Measurements from ENCODE around the gene CDYL.

The CDYL gene

DNA sequence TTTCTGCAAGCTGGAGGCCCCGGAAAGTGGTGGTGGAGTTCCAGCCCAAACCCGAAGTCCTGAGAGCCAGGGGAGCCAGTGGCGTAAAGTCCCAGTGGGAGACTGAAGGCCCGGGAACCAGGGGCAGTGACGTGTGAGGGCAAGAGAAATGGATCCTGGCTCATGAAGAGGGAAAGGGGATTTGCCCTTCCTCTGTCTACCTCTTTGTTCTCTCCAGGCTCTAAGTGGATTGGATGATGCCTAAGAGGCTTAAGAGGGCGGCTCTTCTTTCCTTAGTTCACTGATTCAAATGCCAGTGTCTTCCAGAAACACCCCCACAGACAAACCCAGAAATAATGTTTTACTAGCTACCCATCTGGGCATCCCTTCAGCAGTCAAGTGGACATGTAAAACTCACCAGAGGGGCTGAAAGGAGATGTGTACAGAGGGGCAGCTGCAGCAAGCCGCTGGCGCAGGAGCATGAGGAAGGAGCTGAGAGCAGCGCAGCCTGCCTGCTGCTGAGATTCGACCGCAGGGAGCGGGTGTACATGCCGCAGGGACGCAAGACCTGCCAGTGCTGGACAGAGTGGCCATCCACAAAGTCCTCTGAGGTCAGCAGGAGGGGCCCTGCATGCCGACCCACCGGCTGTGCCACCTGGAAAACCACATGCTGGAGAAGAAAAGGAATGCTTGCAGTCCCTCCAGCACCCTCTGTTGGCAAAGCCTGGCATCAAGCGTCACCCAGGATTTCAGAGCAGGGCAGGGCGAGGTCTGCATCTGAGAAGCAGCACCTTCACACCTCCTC lies 29.5 kb downstream of the CDYL start:
- Histone ChIP-seq H3K4me1 (ENCODE audit: insufficient read depth, low read length) (peaks cover 23% of the 10 kb centered on the region), H3K27ac (ENCODE audit: low read depth, low read length) (no peak overlapping the region), H3K4me3 (ENCODE audit: low read length) (no peak overlapping the region), H3K36me3 (ENCODE audit: insufficient read depth, low read length) (no peaks in the 10 kb centered on the region), H3K27me3 (ENCODE audit: insufficient read depth, low read length) (no peaks in the 10 kb centered on the region), H3K9ac (ENCODE audit: low read depth, low read length) (no peak overlapping the region), H3K9me3 (ENCODE audit: insufficient read depth, low read depth, low read length) (no peaks in the 10 kb centered on the region)
- WGBS = 73% methylated on average over 18 of the region's 18 CpGs

GRCh38 chr6:4806337-4806725 lies 30.1 kb downstream of the CDYL start:
- Histone ChIP-seq H3K4me1 (ENCODE audit: insufficient read depth, low read length) (peaks cover 22% of the 10 kb centered on the region), H3K27me3 (ENCODE audit: insufficient read depth, low read length) (no peaks in the 10 kb centered on the region), H3K4me3 (ENCODE audit: low read length) (no peak overlapping the region), H3K27ac (ENCODE audit: low read depth, low read length) (no peak overlapping the region), H3K36me3 (ENCODE audit: insufficient read depth, low read length) (no peaks in the 10 kb centered on the region), H3K9me3 (ENCODE audit: insufficient read depth, low read depth, low read length) (no peaks in the 10 kb centered on the region), H3K9ac (ENCODE audit: low read depth, low read length) (no peak overlapping the region)
- WGBS = 82% methylated on average over 7 of the region's 7 CpGs

DNA sequence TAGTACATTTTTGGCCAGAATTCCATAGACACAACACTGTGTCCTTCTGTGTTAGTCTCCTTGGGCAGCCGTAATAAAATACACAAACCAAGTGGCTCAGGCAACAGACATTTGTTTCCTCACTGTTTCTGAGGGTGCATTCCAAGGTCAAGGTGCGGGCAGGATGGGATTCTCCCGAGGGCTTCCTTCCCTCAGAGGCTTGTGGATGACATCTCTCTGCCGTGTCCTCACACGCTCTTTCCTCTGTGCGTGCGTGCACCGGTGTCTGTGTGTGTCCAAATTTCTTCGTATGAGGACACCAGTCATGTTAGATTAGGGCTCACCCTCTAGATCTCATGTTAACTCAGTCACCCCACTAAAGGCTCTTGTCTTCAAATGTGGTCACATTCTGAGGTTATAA lies 30.6 kb downstream of the CDYL start:
- 95% methylated on average over 9 of the region's 9 CpGs for WGBS
- Histone ChIP-seq H3K9ac (ENCODE audit: low read depth, low read length) (no peak overlapping the region), H3K9me3 (ENCODE audit: insufficient read depth, low read depth, low read length) (no peaks in the 10 kb centered on the region), H3K4me1 (ENCODE audit: insufficient read depth, low read length) (peaks cover 22% of the 10 kb centered on the region), H3K27ac (ENCODE audit: low read depth, low read length) (no peak overlapping the region), H3K4me3 (ENCODE audit: low read length) (no peak overlapping the region), H3K27me3 (ENCODE audit: insufficient read depth, low read length) (no peaks in the 10 kb centered on the region), H3K36me3 (ENCODE audit: insufficient read depth, low read length) (no peaks in the 10 kb centered on the region)

GRCh38 chr6:4808396-4808795 lies 32.2 kb downstream of the CDYL start:
- Histone ChIP-seq H3K9ac (ENCODE audit: low read depth, low read length) (no peak overlapping the region), H3K27ac (ENCODE audit: low read depth, low read length) (no peak overlapping the region), H3K4me3 (ENCODE audit: low read length) (no peak overlapping the region), H3K9me3 (ENCODE audit: insufficient read depth, low read depth, low read length) (no peaks in the 10 kb centered on the region), H3K36me3 (ENCODE audit: insufficient read depth, low read length) (no peaks in the 10 kb centered on the region), H3K4me1 (ENCODE audit: insufficient read depth, low read length) (peaks cover 16% of the 10 kb centered on the region), H3K27me3 (ENCODE audit: insufficient read depth, low read length) (no peaks in the 10 kb centered on the region)
- 97% methylated on average over 6 of the region's 6 CpGs for WGBS

DNA sequence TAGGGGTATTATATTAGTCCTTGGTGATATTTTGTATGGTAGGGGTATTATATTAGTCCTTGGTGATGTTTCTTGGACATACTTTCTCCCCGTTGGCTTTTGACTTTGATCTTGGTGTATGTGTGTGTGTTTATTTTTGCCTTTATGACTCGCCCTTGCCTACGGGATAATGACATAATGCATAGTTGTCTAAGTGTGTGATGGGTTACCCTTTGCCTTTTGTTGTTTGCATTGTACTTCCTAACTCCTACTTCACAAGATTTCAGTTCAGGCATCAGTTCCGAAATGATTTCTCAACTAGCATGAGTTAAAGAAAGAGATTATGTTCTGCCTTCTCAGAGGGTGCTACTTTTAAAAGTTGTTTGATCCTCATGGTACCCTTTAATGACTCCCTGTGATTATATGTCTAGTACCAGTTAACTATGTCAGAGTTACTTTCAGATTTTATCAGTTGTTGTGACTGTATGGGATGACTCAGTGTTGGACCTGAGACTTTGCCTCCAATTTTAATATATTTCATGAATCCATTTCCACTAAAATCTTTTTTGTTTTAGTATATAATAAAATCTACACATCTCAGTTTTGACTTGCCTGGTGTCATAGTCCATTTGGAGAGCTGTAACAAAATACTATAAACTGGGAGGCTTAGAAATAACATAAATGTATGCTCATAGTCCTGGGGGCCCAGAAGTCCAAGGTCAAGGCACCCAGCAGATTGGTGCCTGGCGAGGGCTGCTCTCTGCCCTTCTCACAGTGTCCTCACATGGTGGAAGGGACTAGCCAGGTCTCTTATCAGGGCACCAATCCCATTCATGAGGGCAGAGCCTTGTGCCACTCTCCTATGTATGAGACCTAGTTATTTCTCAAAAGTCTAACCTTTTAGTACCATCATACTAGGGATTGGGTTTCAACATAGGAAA lies 34.1 kb downstream of the CDYL start:
- no peak overlapping the region for H3K27ac ChIP-seq (ENCODE audit: low read depth, low read length)

DNA sequence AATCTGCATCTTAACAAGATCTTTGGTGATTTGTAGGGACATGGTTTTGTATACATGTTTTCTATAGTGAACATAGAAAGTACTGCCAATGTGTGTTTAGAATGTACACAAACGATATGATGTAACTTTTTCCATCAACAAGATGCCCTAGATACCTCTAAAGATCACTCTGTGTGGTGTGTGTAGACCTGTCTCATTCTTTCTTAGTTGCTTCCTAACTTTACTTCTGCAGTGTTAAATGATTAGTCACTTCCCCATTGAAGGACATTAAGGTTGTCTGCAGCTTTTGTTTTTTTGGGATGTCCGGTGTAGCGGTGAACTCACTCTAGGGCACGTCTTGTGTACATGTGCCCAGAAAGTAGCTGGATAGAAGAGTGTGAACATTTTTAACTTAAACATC lies 35.9 kb downstream of the CDYL start:
- H3K4me3 ChIP-seq (ENCODE audit: low read length) = no peak overlapping the region
- no peaks in the 10 kb centered on the region for H3K36me3 ChIP-seq (ENCODE audit: insufficient read depth, low read length)
- peaks cover 3% of the 10 kb centered on the region; the same call in 1 of the 2 replicates for H3K4me1 ChIP-seq (ENCODE audit: insufficient read depth, low read length)
- WGBS = 97% methylated on average over 4 of the region's 4 CpGs
- H3K9ac ChIP-seq (ENCODE audit: low read depth, low read length) = no peak overlapping the region
- H3K27ac ChIP-seq (ENCODE audit: low read depth, low read length) = no peak overlapping the region
- H3K9me3 ChIP-seq (ENCODE audit: insufficient read depth, low read depth, low read length) = no peaks in the 10 kb centered on the region
- no peaks in the 10 kb centered on the region for H3K27me3 ChIP-seq (ENCODE audit: insufficient read depth, low read length)

More for the DNA sequence above, 34.1 kb downstream of the CDYL start:
- H3K36me3 ChIP-seq (ENCODE audit: insufficient read depth, low read length) = no peaks in the 10 kb centered on the region
- no peak overlapping the region for H3K9ac ChIP-seq (ENCODE audit: low read depth, low read length)
- H3K4me1 ChIP-seq (ENCODE audit: insufficient read depth, low read length) = peaks cover 9% of the 10 kb centered on the region
- no peaks in the 10 kb centered on the region for H3K9me3 ChIP-seq (ENCODE audit: insufficient read depth, low read depth, low read length)
- 95% methylated on average over 5 of the region's 5 CpGs for WGBS
- H3K4me3 ChIP-seq (ENCODE audit: low read length) = no peak overlapping the region
- no peaks in the 10 kb centered on the region for H3K27me3 ChIP-seq (ENCODE audit: insufficient read depth, low read length)

- Histone ChIP-seq H3K27ac (ENCODE audit: low read depth, low read length) (no peak overlapping the region), H3K9me3 (ENCODE audit: insufficient read depth, low read depth, low read length) (no peaks in the 10 kb centered on the region), H3K9ac (ENCODE audit: low read depth, low read length) (no peak overlapping the region), H3K4me3 (ENCODE audit: low read length) (no peak overlapping the region), H3K36me3 (ENCODE audit: insufficient read depth, low read length) (no peaks in the 10 kb centered on the region), H3K4me1 (ENCODE audit: insufficient read depth, low read length) (peaks cover 3% of the 10 kb centered on the region; the same call in 1 of the 2 replicates), H3K27me3 (ENCODE audit: insufficient read depth, low read length) (no peaks in the 10 kb centered on the region)
- 96% methylated on average over 8 of the region's 8 CpGs for WGBS
Observed at GRCh38 chr6:4813055-4813454, 36.9 kb downstream of the CDYL start.

DNA sequence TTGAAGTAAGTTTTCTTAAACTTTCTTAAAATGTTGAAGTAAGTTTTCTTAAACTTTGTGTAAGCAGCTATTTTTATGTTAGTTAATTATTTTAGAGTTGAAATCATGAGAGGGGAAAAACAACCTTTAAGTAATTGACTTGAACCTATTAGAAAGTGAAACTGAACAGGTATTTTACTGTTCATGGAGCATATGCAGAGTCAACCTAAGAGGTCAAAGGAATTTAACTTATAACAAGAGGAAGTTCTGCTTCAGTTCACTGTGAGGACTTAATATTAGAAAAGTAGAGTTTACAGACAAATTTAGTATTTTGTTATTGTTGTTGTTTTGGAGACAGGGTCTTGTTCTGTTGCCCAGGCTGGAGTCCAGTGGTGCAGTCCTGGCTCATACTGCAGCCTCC lies 38.0 kb downstream of the CDYL start:
- no peaks in the 10 kb centered on the region for H3K27me3 ChIP-seq (ENCODE audit: insufficient read depth, low read length)
- no peaks in the 10 kb centered on the region for H3K36me3 ChIP-seq (ENCODE audit: insufficient read depth, low read length)
- no peak overlapping the region for H3K27ac ChIP-seq (ENCODE audit: low read depth, low read length)
- H3K4me1 ChIP-seq (ENCODE audit: insufficient read depth, low read length) = peaks cover 3% of the 10 kb centered on the region; the same call in 1 of the 2 replicates
- no peaks in the 10 kb centered on the region for H3K9me3 ChIP-seq (ENCODE audit: insufficient read depth, low read depth, low read length)
- no peak overlapping the region for H3K9ac ChIP-seq (ENCODE audit: low read depth, low read length)
- no peak overlapping the region for H3K4me3 ChIP-seq (ENCODE audit: low read length)

- H3K9ac ChIP-seq (ENCODE audit: low read depth, low read length) = no peak overlapping the region
- H3K4me3 ChIP-seq (ENCODE audit: low read length) = no peak overlapping the region
- peaks cover 10% of the 10 kb centered on the region for H3K4me1 ChIP-seq (ENCODE audit: insufficient read depth, low read length)
Observed at GRCh38 chr6:4814987-4815386, 38.8 kb downstream of the CDYL start.

GRCh38 chr6:4815584-4815983 lies 39.4 kb downstream of the CDYL start:
- H3K9me3 ChIP-seq (ENCODE audit: insufficient read depth, low read depth, low read length) = no peaks in the 10 kb centered on the region
- H3K4me1 ChIP-seq (ENCODE audit: insufficient read depth, low read length) = peaks cover 14% of the 10 kb centered on the region
- no peaks in the 10 kb centered on the region for H3K36me3 ChIP-seq (ENCODE audit: insufficient read depth, low read length)
- H3K9ac ChIP-seq (ENCODE audit: low read depth, low read length) = no peak overlapping the region
- WGBS = 100% methylated on average over 2 of the region's 2 CpGs
- no peak overlapping the region for H3K27ac ChIP-seq (ENCODE audit: low read depth, low read length)
- H3K4me3 ChIP-seq (ENCODE audit: low read length) = no peak overlapping the region
- H3K27me3 ChIP-seq (ENCODE audit: insufficient read depth, low read length) = no peaks in the 10 kb centered on the region

More at GRCh38 chr6:4814987-4815386, 38.8 kb downstream of the CDYL start:
- Histone ChIP-seq H3K27me3 (ENCODE audit: insufficient read depth, low read length) (no peaks in the 10 kb centered on the region), H3K27ac (ENCODE audit: low read depth, low read length) (no peak overlapping the region), H3K9me3 (ENCODE audit: insufficient read depth, low read depth, low read length) (no peaks in the 10 kb centered on the region), H3K36me3 (ENCODE audit: insufficient read depth, low read length) (no peaks in the 10 kb centered on the region)
- 100% methylated on average over 1 of the region's 2 CpGs for WGBS

DNA sequence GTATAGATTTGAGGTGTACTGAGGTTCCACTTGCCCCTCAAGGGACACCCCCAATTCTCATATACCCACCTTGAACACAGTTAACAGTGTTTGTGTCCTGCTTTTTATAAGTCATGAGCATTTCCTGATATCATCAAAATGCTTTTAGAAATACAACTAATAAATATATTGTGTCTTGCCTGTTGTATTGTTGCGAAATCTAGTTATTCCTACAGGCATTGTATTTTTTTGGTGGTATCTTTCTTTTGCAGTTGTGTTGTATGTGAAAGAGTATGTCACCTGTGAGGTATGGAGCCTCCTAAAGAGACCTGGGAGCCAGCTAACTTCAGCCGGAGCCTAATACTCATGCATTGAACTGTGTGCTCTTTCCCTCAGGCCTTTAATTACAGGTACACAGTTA lies 40.7 kb downstream of the CDYL start:
- Histone ChIP-seq H3K9me3 (ENCODE audit: insufficient read depth, low read depth, low read length) (no peaks in the 10 kb centered on the region), H3K4me1 (ENCODE audit: insufficient read depth, low read length) (peaks cover 14% of the 10 kb centered on the region), H3K27ac (ENCODE audit: low read depth, low read length) (no peak overlapping the region), H3K9ac (ENCODE audit: low read depth, low read length) (no peak overlapping the region), H3K27me3 (ENCODE audit: insufficient read depth, low read length) (no peaks in the 10 kb centered on the region), H3K36me3 (ENCODE audit: insufficient read depth, low read length) (no peaks in the 10 kb centered on the region), H3K4me3 (ENCODE audit: low read length) (no peak overlapping the region)
- WGBS = 97% methylated on average over 2 of the region's 2 CpGs

Measured in HUES64 (cell line).